Endothelial cell of umbilical vein (primary cell): ENCODE data around the gene TXNDC12.

Experiments used
- EZH2 ChIP-seq: IDR thresholded peaks from 2 replicates; pipeline ENCODE4 v1.6.1; 2012; ENCODE audit warnings: borderline replicate concordance, low read depth, mild to moderate bottlenecking, moderate library complexity, low read length, inconsistent platforms; ENCODE audit not compliant: severe bottlenecking
- JUN ChIP-seq: IDR thresholded peaks from 2 replicates; pipeline ENCODE4 v1.6.1; 2011; ENCODE audit warnings: borderline replicate concordance, low read depth; ENCODE audit not compliant: insufficient read length, insufficient read depth
- POLR2A ChIP-seq: IDR thresholded peaks from 2 replicates; pipeline ENCODE4 v1.6.1; 2012; ENCODE audit warnings: low read depth, mild to moderate bottlenecking, control low read depth, low read length
- POLR2AphosphoS5 ChIP-seq: IDR thresholded peaks from 2 replicates; pipeline ENCODE4 v1.6.1; 2012; ENCODE audit warnings: low read depth, mild to moderate bottlenecking, control low read depth, low read length, moderate library complexity; ENCODE audit not compliant: insufficient read depth
- TF ChIP-seq, protein P1 (sequence below), 2 donors: IDR thresholded peaks; 1 replicate in 1 of 2; 2 replicates in 1 of 2; pipeline ENCODE4 v1.5.1; 2011; ENCODE audit warnings: low read length in 2 of 2, mild to moderate bottlenecking in 2 of 2, moderate library complexity in 2 of 2, control low read depth in 1 of 2, inconsistent platforms in 1 of 2, low read depth in 1 of 2; ENCODE audit not compliant: insufficient read depth in 1 of 2; ENCODE audit errors: extremely low read depth in 1 of 2

- TF ChIP-seq, protein P1, sequence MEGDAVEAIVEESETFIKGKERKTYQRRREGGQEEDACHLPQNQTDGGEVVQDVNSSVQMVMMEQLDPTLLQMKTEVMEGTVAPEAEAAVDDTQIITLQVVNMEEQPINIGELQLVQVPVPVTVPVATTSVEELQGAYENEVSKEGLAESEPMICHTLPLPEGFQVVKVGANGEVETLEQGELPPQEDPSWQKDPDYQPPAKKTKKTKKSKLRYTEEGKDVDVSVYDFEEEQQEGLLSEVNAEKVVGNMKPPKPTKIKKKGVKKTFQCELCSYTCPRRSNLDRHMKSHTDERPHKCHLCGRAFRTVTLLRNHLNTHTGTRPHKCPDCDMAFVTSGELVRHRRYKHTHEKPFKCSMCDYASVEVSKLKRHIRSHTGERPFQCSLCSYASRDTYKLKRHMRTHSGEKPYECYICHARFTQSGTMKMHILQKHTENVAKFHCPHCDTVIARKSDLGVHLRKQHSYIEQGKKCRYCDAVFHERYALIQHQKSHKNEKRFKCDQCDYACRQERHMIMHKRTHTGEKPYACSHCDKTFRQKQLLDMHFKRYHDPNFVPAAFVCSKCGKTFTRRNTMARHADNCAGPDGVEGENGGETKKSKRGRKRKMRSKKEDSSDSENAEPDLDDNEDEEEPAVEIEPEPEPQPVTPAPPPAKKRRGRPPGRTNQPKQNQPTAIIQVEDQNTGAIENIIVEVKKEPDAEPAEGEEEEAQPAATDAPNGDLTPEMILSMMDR (IDR thresholded peaks at IDR 0.05; ENCODE audit: extremely low read depth in 1 of 2, insufficient read depth in 1 of 2, low read depth in 1 of 2, low read length in 2 of 2): no peak
- TF ChIP-seq POLR2AphosphoS5 (no peak), EZH2 (no peak), POLR2A (no peak), JUN (no peak)
Measured at GRCh38 chr1:52057876-52058415, 3.0 kb upstream of the TXNDC12 start.
